Activated CD4-positive, alpha-beta T cell treated with anti-CD3 and anti-CD28 coated beads, Interleukin-2, Interleukin-6, amounts not matched to agents 100 ng/mL and 50 ng/mL, durations not matched to agents 16 hours and 8 hours (primary cell): ENCODE results near the gene FABP3.
A peak's percentile ranks its signal among the peaks of the same experiment; 100 is the strongest.

Experiments
- DNase-seq: peaks from one replicate; pipeline ENCODE4 v3.0.0-alpha.2; 2020

The FABP3 gene

DNA sequence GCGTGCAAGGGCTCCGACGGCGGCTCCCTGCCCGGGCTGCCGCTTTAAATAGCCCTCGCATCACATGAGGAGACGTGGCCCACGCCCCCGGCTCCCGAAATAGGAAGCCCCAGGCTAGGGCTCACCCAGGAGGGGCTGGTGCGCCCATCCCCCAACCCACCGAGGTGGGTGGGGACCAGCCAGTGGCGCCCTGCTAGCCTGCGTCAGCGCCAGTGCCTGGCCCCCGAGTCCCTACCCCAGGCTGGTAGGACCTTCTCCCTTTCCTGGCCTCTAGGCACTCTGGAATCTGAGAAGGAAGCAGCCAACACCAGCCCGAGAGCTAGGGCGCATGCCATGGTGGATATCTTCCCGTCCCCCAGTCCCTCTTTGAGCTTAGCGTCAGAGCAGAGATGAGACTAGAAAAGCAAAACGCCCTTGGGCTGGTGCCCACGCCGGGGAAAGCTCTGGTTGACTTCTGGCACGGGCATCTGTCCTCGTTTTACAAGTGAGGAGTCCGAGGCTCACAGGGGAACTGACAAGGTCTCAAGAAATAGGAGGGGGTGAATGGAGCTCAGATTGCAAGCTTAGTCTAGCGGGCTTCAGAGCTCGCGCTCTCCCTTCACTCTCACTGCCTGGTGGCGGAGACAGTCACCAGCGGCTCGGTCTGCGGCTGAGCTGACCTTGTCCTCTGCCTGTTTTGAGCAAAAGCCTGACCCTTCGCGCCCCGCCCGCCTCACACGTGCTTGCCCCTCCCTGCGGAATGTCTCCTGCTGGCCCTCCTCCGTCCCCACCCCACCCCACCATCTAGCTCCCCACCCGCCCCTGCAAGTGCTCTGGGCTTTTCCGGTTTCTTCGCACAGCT is at the start of gene FABP3:
FABP3 (minus strand) TSS at position 21 of the 841 bp plus-strand sequence. CDS start 62 bp downstream, outside the sequence.
- peak; percentile 18 for DNase-seq

- DNase-seq = no peak
These were observed 48.6 kb upstream of the FABP3 start for GRCh38 chr1:31421371-31422040.

DNA sequence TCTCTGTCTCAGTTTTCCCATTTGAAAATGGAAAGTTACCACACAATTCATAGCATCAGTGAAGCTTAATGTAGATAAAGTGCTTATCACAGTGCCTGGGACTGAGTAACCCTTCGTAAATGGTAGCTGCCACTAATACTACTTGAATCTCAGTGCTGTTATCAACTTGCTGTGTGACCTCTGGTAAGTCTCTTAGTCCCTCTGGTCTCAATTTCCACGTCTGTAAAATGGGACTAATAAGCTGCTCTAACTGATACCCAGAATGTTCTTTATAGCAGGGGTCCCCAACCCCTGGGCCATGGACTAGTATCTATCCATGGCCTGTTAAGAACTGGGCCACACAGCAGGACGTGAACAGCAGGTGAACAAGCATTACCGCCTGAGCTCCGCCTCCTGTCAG is 47.8 kb upstream of the FABP3 start:
- DNase-seq = no peak

- DNase-seq = no peak
These were observed 45.9 kb upstream of the FABP3 start for GRCh38 chr1:31418626-31419323.

- DNase-seq = no peak
These were observed 44.3 kb upstream of the FABP3 start for GRCh38 chr1:31417148-31417547.

GRCh38 chr1:31416101-31416736 is 43.3 kb upstream of the FABP3 start:
- DNase-seq = no peak

DNA sequence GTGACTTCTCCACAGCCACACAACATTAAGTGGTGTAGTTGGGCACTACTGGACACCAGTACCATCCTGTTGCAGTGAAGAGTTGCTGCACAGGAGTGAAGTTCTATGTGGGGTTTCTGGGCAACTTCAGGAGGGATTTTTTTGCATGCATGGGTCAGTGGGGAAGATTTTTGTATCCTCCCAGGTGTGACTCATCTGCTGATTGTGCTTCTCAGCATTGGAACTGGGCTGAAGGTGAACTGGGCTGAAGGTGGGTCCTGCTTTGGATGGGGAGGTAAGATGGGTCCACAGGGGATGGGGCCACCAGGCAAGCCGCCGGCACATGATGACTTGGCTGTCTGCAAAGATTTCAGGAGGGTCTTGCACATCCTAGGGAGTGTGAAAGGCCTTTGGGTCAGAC is 42.8 kb upstream of the FABP3 start:
- DNase-seq = no peak

DNA sequence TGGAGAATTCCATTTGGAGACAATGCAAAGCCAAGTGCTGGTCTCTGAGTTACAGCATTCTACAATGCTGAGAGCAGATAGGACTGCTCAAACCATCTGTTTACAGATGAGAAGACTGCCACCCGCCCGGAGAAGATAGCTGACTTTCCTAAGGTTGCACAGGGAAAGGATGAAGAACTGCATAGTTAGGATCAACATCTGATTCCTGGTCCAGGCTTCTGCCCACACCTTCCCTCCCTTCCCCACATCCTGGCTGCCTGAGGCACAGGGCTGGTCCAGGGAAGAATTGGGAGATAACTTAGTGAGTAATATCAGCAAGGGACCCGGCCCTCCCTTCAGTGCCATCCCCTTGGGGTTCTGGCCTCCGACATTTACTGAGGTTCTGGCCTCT is 42.1 kb upstream of the FABP3 start:
- DNase-seq = no peak

- DNase-seq = no peak
These were observed 40.6 kb upstream of the FABP3 start for GRCh38 chr1:31413405-31414001.

DNA sequence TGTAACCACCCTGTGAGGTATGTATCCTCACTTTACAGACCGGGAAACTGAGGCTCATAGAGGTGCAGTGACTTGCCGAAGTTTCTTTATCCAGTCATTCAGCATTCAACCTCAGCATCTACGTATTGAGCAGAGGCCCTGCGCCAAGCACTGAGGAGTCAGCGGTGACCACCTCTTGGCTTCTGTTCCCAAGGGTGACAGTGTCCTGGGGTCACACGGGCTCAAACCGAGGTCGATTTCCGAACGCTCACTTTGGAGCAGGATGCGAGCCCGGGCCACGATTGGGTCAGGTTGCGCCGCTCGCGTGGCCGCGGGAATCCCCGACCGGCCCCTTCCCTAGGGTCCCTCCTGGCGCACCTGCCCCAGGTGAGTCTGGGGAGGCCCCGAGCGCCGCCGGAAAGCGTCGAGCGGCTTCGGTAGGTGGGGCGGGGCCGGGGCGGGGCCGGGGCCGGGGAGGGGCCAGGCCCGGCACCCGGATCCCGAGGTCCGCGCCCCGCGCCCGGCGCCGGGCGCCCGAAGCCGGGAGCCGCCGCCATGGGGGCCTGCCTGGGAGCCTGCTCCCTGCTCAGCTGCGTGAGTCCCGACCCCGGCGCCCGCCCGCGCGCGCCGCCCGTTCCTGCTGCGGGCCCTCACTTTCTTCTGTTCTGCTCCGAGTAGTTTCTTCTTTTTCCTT is 40.0 kb upstream of the FABP3 start, which contains the start of gene SERINC2:
SERINC2 (plus strand) TSS at position 482 of the 673 bp plus-strand sequence; CDS start at position 535, 53 bp downstream.
- DNase-seq = no peak

- no peak for DNase-seq
These were observed 39.3 kb upstream of the FABP3 start for GRCh38 chr1:31412205-31412604.

- no peak for DNase-seq
These were observed 38.0 kb upstream of the FABP3 start for GRCh38 chr1:31410871-31411270.

- DNase-seq = no peak
These were observed 37.3 kb upstream of the FABP3 start for GRCh38 chr1:31409946-31410858.

DNA sequence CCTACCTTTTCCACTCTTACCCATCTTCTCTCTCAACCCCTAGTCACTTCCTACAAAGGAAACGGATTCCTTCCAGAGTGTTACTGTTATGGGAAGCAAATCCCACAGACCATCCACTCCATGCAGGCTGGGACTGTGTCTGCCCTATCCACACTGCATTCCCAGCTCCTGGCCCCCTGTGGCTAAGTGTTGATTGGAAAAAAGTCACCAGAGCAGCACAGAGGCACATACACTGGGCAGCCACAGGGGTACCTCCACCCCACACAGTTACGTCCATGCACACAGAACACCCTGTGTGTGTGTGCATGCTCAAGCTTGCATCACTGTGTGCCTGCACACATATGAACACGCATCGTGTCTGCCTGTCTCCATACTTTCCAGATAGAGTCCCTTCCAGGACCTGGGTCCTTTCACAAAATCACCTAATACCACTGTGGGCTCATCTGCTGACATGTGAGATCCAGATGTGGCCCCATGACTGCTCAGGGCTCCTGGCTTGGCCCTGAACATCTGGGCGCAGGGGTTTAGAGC is 36.0 kb upstream of the FABP3 start:
- no peak for DNase-seq

DNA sequence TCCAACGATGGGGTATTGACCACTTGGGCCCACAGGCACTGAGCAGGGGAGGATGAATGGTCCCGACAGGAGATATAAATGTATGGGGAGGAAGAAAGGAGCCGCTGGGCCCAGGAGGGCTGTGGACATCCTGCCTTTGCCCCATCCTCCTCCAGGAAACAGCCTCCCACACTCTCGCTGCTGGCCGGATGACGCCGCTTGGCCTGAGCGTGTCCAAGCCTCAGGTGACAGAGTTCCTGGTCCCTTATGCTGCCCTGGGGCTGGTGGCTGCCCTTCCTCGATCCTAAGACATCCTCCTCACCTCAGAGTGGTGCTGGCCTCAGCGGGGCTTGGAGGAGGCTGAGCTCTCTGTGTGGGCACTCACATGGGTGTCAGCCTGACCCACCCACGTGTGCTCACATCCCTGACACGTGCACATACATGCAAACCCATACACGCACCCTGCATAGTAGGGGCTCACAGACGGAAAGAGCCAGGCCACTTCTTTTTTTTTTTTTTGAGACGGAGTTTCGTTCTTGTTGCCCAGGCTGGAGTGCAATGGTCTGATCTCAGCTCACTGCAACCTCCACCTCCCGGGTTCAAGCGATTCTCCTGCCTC is 34.3 kb upstream of the FABP3 start:
- DNase-seq = no peak

GRCh38 chr1:31405578-31406245 is 32.8 kb upstream of the FABP3 start:
- no peak for DNase-seq

- DNase-seq = no peak
These were observed 28.4 kb upstream of the FABP3 start for GRCh38 chr1:31401241-31401640.

DNA sequence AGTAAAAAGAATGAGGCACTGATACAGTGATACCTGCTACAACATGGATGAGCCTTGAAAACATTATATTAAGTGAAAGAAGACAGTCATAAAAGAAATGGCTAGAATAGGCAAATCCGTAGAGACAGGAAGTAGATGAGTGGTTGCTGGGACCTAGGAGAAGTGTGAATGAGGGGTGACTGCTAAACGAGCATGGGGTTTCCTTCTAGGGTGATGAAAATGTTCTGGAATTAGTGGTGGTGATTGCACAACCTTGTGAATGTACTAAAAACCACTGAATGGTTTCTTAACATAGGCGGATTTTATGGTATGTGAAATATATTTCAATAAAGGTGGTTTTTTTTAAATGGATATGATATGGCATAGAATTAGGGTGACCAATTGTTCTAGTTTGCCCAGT is 27.5 kb upstream of the FABP3 start:
- no peak for DNase-seq

DNA sequence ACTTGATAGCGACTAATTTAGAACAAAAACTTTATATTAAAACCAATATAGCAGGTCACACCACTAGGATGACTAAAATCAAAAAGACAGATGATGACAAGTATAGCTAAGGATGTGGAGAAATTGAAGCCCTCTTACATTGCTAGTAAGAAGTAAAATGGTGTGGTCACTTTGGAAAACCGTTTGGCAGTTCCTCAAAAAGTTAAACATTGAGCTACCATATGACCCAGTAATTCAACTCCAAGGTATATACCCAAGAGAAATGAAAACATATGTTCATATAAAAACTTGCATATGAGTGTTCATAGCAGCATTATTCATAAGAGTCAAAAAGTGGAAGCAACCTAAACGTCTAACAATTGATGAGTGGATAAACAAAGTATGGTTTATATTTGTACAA is 27.1 kb upstream of the FABP3 start:
- DNase-seq = no peak

DNA sequence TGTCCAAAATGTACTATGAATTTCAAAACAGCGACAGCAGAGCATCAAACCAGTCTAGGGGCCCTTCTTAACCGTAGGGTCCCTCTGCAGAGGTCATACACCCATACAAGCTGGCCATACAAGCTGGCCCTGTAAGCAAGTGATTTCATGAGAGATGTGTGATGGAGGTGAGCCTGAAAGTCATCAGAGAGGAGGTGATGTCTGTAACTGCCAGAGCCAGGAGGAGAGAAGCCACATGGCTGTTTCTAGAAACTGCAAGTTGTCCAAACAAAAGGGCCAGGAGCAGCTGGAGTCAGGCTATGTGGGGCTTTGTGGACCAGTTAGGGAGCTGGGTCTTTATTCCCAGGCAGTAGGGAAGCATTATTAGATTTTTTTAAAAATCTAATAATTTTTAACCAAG is 25.4 kb upstream of the FABP3 start:
- DNase-seq = no peak
